ENCODE measurements around the gene DENND5B. TPM values are rescaled to one million over a fixed set of nuclear protein-coding genes. Genes with fewer than 3 reads are reported as not detected.
"Not testable (repeated sequence)": the region's sequence is repeated elsewhere in the genome, so short reads cannot be mapped to it uniquely, and the experiment has no call there.

The DENND5B gene
- total RNA-seq, 1 experiment from 2014 or later: 13.8 TPM

DNA sequence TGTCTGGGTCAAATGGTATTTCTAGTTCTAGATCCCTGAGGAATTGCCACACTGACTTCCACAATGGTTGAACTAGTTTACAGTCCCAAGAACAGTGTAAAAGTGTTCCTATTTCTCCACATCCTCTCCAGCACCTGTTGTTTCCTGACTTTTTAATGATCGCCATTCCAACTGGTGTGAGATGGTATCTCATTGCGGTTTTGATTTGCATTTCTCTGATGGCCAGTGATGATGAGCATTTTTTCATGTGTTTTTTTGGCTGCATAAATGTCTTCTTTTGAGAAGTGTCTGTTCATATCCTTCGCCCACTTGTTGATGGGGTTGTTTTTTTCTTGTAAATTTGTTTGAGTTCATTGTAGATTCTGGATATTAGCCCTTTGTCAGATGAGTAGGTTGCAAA, 40.3 kb downstream of the DENND5B start:
- H3K27me3 Mint-ChIP-seq (ENCODE audit: low read depth); H3K27ac Mint-ChIP-seq; POLR2A ChIA-PET; H3K4me1 Mint-ChIP-seq; ATAC-seq; H3K4me3 Mint-ChIP-seq; CTCF ChIA-PET; DNase-seq (ENCODE audit: low spot score): not testable (repeated sequence)
- Mint-ChIP-seq H3K9me3 (peaks cover 17% of the 10 kb centered on the region), H3K36me3 (peaks cover 16% of the 10 kb centered on the region)

DNA sequence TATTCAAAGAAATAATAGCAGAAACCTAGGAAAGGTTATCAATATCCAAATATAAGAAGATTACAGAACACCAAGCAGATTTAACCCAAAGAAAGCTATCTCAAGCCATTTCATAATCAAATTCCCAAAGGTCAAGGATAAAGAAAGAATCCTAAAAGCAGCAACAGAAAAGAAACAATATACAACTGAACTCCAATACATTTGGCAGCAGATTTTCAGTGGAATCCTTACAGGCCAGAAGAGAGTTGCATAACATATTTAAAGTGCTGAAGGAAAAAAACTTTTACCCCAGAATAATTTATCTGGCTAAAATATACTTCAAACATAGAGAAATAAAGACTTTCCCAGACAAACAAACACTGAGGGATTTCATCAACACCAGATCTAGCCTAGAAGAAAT, 54.3 kb downstream of the DENND5B start:
- no peak overlapping the region for H3K27ac Mint-ChIP-seq
- H3K36me3 Mint-ChIP-seq: 0 out of 2 replicates have a peak, but pooled peaks cover 3% of the 10 kb centered on the region
- no peak overlapping the region for H3K4me3 Mint-ChIP-seq
- TF ChIP-seq JAZF1 (CRISPR knock-in tag; IDR thresholded peaks at IDR 0.05): no peak
- no peak for TF ChIP-seq NR1H2 (CRISPR knock-in tag; IDR thresholded peaks at IDR 0.05)
- TF ChIP-seq ZNF416 (CRISPR knock-in tag; IDR thresholded peaks at IDR 0.05): no peak
- no peak for TF ChIP-seq ETV6 (CRISPR knock-in tag; IDR thresholded peaks at IDR 0.05)
- no peak for TF ChIP-seq ZBTB21 (CRISPR knock-in tag; IDR thresholded peaks at IDR 0.05; ENCODE audit: borderline replicate concordance)
- TF ChIP-seq ZNF232 (CRISPR knock-in tag; IDR thresholded peaks at IDR 0.05): no peak
- TF ChIP-seq GRHL2 (CRISPR knock-in tag; IDR thresholded peaks at IDR 0.05; ENCODE audit: insufficient replicate concordance, severe bottlenecking): no peak
- no peak for TF ChIP-seq SMAD3 (CRISPR knock-in tag; IDR thresholded peaks at IDR 0.05; ENCODE audit: borderline replicate concordance)
- no peak for TF ChIP-seq RELA (CRISPR knock-in tag; IDR thresholded peaks at IDR 0.05; ENCODE audit: borderline replicate concordance)
- POLR2A ChIA-PET: no interaction called here
- ATAC-seq (no peak), DNase-seq (ENCODE audit: low spot score) (no peak)
- H3K27me3 Mint-ChIP-seq (ENCODE audit: low read depth): no peaks in the 10 kb centered on the region
- H3K4me1 Mint-ChIP-seq: peaks cover 26% of the 10 kb centered on the region
- CTCF ChIA-PET: no interaction called here
- peaks cover 24% of the 10 kb centered on the region for H3K9me3 Mint-ChIP-seq

DNA sequence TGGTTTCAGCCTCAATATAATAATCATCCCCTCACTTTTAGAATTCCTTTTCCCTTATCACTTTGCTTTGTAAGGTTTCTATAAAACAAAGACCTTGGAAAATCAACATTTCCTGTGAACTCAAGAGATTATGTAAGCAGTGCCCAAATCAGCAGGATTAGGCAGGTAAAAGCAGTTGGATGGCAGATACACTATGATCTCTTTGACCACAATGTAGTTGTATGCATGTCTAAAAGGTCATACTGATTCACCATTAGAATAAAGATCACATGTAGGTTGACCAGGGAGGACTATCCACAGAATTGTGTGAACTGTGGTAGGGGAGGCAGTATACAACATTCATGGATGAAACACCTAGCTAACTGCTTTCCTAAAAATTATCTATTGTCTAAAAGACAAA, 57.5 kb downstream of the DENND5B start:
- H3K4me1 Mint-ChIP-seq: peaks cover 44% of the 10 kb centered on the region
- H3K9me3 Mint-ChIP-seq: no peaks in the 10 kb centered on the region
- no peaks in the 10 kb centered on the region for H3K27me3 Mint-ChIP-seq (ENCODE audit: low read depth)
- ATAC-seq: no peak
- H3K27ac Mint-ChIP-seq: peak overlapping the region; percentile 91
- TF ChIP-seq, protein P1, sequence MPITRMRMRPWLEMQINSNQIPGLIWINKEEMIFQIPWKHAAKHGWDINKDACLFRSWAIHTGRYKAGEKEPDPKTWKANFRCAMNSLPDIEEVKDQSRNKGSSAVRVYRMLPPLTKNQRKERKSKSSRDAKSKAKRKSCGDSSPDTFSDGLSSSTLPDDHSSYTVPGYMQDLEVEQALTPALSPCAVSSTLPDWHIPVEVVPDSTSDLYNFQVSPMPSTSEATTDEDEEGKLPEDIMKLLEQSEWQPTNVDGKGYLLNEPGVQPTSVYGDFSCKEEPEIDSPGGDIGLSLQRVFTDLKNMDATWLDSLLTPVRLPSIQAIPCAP (CRISPR knock-in tag; IDR thresholded peaks at IDR 0.05): no peak
- no peak for TF ChIP-seq E2F4 (CRISPR knock-in tag; IDR thresholded peaks at IDR 0.05; ENCODE audit: borderline replicate concordance, low read depth)
- no peak for TF ChIP-seq KAT7 (CRISPR knock-in tag; IDR thresholded peaks at IDR 0.05; ENCODE audit: borderline replicate concordance)
- TF ChIP-seq, protein P2, sequence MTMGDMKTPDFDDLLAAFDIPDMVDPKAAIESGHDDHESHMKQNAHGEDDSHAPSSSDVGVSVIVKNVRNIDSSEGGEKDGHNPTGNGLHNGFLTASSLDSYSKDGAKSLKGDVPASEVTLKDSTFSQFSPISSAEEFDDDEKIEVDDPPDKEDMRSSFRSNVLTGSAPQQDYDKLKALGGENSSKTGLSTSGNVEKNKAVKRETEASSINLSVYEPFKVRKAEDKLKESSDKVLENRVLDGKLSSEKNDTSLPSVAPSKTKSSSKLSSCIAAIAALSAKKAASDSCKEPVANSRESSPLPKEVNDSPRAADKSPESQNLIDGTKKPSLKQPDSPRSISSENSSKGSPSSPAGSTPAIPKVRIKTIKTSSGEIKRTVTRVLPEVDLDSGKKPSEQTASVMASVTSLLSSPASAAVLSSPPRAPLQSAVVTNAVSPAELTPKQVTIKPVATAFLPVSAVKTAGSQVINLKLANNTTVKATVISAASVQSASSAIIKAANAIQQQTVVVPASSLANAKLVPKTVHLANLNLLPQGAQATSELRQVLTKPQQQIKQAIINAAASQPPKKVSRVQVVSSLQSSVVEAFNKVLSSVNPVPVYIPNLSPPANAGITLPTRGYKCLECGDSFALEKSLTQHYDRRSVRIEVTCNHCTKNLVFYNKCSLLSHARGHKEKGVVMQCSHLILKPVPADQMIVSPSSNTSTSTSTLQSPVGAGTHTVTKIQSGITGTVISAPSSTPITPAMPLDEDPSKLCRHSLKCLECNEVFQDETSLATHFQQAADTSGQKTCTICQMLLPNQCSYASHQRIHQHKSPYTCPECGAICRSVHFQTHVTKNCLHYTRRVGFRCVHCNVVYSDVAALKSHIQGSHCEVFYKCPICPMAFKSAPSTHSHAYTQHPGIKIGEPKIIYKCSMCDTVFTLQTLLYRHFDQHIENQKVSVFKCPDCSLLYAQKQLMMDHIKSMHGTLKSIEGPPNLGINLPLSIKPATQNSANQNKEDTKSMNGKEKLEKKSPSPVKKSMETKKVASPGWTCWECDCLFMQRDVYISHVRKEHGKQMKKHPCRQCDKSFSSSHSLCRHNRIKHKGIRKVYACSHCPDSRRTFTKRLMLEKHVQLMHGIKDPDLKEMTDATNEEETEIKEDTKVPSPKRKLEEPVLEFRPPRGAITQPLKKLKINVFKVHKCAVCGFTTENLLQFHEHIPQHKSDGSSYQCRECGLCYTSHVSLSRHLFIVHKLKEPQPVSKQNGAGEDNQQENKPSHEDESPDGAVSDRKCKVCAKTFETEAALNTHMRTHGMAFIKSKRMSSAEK (CRISPR knock-in tag; IDR thresholded peaks at IDR 0.05; ENCODE audit: borderline replicate concordance): no peak
- TF ChIP-seq, protein P3, sequence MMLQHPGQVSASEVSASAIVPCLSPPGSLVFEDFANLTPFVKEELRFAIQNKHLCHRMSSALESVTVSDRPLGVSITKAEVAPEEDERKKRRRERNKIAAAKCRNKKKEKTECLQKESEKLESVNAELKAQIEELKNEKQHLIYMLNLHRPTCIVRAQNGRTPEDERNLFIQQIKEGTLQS (CRISPR knock-in tag; conservative IDR thresholded peaks at IDR 0.05): no peak
- no peak for TF ChIP-seq ZNF396 (CRISPR knock-in tag; IDR thresholded peaks at IDR 0.05; ENCODE audit: borderline replicate concordance)
- POLR2A ChIA-PET: no interaction called here
- DNase-seq (ENCODE audit: low spot score): no peak
- no peaks in the 10 kb centered on the region for H3K36me3 Mint-ChIP-seq
- no peak overlapping the region for H3K4me3 Mint-ChIP-seq
- CTCF ChIA-PET: no interaction called here
